NCI-H1436 treated with DMSO at 0.1 percent for 48 hours (cell line): ENCODE results near the gene NCOR2.

Experiments
- DNase-seq: peaks from one replicate; lab custom pipeline; 2025; lab: John Stamatoyannopoulos, UW

NCOR2 gene

DNA sequence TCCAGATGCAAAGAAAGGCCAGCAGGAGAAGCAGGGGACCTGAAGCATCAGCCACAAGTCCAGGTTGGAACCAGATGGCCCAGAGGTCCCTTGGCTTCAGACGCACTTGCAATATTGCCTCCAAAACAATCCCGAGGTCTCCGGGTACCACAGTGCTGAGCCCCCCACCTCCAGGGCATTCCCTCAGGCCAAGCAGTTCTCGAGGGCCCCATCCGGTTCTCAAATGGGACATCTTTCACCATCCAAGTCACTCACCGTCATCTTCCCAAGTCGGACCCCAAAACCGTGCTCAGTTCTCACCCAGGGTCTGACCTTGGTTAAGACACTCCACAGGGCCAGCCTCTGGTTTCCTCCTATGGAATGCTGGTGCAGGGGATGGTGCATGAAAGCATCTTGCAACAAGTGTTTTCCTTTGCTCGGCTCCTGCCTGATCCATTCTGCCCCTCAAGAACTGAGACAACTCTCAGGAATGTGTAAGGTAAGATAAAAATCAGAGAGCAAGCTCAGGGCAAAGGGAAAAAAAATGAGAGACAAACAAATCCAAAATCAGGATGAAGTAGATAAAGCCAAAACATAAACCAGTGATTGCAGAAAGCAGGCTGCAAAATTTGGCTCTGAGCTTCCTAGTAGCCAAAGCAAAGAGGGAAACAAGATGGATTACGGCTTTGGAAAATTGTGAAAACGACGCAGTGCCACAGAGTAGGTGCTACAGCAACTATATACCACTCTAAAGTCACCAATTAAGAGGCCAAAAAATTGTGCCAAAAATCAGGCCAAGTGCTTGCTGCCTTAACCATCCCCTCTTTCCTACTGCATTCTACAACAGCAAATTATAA is 8.0 kb downstream of the NCOR2 start:
- DNase-seq: no peak

DNA sequence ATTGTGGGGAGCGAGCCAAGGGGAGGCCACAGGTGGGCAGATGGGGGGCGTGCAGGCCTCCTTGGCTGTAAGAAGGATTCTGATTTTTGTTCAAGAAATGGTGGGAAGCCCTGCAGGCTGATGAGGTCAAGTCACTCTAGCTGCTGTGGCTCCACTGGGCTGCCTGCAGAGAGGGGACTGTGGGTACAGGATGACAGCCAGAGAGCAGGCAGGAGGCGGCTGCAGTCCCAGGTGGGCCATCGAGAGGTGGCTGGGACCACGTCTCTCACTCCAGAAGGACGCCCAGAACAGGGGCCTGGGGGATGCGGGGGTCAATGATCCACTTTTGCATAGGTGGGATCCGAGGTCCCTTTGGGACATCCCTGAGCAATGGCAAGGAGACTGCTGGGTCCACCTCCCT is 9.1 kb downstream of the NCOR2 start:
- no peak for DNase-seq

DNA sequence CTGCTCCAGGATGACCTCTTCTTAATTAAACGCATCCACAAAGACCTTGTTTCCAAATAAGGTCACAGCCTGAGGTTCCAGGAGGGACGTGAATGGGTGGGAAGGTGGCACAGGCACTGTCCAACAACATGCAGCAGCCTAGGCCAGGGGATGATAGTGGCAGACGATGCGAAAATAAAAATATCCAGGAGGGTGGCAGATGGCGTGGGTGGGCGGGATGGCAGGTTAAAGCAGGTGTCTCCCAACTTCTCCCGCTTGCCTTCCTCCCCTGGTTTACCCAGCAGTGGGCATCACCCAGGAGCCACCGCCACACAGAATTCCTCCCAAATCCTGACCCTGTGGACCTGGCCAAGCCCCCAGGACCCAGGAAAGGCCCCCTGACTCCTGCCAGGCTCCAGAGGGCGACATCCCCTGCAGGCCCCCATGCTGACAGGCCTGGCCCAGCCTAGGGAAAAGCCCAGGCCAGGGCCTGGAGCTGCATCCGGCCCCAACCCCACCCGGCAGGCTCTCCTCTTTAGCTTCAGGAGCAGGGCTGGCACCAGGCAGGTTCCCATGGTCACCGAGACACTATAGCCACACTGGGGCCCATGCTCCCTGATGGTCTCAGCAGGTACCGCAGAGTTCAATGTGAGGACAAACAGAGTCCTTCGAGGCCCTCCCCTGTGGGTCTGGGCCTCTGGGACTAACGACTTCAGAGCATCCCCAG is 9.7 kb downstream of the NCOR2 start:
- no peak for DNase-seq

DNA sequence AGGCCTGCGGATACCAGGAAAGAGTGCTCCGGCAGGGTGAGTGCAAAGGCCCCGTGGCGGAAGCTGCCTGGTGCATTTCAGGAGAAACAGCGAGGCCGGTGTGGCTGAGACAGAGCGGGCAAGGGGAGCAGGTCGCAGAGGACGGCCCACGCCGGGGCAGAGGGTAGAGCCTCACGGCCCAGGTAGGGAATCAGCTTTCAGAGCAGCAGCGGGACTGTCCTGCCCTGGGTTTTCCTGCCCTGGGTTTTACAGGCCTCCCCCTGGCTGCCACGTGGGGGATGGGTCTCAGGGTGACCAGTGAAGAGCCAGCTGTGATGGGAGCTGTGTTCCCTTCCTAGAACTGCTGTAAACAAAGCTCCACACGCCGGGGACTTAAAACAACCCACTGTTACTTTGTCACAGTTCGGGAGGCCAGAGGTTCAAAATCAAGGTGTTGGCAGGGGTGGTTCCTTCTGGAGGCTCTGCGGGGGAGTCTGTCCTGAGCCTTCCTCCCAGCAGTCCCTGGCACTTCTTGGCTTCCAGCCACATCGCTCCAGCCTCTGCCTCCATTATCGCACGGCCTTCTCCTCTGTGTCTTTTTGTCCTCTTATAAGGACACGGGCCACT is 10.4 kb downstream of the NCOR2 start:
- DNase-seq: no peak

DNA sequence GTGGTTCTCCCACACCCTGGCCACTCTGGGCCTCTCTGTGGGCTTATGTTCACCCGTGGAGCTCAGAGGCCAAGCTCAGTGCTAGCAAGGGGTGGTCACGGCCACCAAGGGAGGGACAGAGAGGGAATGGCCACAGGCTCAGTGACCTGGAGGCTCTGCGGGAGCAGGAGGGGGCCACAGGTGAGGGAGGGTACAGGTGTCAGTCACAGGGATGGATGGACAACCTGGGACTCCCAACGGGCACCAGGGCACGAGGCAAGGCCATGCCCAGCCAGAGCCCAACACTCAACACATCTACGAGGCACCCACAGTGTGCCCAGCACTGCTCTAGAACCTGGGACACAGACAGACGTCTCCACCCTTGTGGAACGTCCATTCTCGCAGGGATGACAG is 11.3 kb downstream of the NCOR2 start:
- no peak for DNase-seq

DNA sequence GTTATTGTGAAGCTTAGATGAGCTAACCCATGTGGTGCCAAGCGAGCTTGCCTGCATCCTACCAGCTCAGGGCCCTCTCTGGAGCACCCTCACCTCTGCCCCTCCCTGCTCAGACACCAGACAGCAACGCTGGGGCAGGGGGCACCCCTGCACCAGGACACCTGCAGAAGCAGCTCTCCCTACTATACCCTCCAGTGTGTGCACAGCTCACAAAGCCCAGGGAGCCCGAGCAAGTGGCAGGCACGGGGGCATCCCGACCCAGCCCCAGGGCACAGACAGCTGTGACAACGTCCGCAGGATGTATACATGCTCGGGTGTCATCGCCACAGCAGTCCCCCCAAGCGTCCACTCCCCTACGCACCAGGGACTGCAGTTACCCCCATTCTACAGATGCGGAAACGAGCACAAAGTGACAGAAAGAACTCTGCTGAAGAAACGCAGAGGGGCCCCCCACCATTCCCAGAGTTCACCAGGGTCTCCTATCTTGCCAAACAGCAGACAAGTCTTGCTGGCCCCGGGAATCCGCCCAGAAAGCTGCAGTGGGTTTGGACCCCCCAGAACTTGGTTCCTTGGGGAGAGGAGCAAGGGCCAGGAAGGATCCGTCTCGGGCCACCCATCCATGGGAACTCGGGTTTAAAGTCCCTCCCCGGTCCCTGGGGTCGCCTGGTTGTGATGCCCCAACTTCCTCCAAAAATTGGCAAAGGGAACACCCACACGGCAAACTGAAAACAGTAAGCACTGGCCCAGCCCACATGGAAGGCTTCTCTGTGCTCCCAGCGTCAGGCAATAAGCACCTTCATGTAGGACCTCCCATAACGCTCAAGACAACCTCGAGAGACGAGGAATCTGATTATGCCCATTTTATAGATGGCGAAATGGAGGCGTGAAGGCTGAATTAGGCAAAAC is 12.0 kb downstream of the NCOR2 start:
- DNase-seq: no peak

DNA sequence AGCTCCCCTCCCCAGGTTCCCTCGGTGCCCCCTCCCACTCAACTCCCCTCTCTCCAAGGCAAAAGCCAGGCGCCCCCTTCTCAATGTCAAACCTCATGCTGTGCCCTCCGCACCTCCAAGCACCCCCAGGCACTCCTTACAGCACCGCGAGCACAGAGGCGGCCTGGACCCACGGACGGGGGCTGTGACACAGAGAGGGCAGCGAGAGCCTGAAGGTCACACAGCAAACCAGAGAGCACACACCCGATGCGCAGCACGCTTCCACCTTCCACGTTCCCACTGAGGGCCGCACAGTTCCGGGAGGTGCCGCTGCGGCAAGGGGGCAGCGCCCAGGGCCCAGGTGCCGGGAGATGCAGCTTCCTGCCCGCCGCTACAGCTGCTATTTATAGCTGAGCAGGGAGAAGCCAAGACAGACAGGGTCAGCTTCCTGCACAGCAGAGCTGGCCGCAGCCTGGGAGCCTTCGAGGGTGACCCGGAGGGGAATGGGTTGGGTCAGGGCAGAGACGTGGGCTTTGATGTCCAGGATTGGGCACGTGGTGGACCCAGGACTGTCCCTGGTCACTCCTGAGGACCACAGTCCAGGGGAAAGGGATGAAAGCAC is 12.9 kb downstream of the NCOR2 start:
- no peak for DNase-seq

DNA sequence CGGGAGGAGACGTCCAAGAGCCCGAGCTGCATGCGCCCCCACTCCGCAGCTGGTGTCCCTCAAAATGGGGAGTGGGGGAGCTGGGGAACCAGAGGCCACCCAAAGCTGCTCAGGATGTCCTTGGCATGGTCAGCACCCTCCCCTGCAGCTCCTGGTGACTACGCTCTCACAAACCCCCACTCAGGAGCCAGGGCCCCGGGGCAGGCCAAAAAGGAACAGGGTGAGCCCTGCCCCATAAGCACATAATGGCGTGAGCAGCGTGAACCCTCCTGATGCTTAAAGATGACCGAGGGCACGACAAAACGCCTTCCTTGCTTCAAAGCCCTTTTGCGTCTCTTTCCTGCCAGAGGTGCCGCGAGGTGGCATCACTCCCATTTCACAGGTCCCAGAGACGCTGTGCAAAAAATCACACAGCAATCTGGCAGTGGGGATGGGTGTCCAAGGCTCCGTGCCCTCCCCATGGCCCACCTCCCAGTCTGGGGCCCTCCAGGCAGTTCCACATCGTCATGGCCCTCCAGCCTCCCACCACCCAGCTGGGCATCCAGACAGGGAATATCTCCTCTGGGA is 13.5 kb downstream of the NCOR2 start:
- no peak for DNase-seq

DNA sequence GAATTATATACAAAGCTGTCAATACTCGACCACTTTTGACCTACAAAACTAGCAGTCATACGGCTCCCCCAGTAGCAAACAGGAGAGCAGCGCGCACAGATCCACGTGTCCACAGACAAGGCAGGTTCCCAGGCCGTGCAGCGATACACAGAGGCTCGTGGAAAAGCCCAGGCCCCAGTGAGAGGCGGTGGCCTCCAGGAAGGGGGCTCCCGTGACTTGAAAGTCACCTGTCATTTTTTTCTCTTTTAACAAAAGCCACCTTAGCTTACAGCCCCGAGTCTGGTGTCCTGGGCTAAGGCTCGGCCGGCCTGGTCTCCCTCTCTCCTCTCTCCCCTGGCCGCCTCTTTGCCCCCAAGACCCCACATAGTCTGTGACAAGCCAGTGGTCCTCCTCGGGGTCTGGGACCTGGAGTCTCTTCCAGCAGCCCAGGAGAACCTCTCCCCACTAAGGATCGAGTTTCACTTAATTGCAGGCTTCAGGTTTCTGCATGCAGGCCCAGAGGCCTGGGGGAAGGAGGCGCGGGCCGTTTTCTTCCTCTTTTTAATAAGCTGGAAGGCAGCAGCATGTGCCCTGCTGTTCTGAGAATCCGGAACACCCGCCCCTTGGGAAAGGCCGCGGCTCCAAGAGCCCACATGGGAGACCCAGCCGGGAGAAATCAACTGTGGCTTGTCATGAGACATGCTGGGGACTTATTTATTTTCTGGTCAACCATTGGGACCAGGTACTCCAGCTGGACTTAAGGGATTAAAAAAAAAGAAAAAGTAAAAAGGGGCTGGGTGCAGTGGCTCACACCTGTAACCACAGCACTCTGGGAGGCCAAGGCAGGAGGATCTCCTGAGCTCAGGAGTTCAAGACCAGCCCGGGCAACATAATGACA is 15.9 kb downstream of the NCOR2 start:
- no peak for DNase-seq

DNA sequence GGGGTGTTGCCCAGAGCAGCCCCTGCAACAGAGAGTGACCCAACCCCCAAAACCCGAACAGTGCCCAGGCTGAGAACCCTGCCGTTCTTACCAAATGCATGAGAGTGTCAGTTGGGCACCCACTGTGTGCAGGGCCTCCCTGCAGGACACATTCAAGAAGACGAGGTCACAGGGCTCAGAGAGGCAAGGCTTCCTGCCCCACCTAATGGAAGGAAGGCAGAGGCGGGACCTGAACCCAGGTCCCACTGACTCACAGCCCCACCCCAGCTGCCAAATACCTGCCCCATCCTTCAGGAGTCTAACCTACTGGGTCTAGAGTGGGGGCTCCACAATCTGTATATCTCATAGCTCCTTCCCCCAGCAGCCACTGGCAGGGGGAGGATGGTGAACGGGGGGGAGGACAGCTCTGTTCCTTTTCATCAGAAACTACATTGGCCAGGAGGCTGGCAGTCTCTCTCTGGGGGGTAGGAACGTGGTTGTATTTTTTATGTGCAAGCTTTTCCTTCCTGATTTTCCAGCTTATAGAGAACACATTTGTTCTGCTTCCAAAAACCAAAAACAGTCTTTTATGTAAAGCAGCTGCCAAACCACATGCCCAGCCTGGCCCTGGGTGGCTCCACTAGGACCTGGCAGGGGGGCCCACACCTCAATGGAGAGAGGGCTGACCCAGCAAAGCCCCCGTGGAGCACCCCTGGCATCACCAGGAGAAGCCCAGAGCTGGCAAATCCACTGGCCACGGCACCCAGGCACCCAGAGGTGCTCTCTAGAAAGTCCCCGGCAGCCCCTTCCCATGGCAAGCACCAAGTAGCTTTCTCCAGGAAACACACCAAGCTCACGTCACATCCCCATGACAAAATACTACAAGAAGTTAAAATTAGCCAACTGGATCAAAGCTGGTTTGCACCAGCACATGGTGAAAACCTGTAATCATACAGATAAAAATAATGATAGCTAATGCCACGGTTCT is 17.0 kb downstream of the NCOR2 start:
- no peak for DNase-seq

DNA sequence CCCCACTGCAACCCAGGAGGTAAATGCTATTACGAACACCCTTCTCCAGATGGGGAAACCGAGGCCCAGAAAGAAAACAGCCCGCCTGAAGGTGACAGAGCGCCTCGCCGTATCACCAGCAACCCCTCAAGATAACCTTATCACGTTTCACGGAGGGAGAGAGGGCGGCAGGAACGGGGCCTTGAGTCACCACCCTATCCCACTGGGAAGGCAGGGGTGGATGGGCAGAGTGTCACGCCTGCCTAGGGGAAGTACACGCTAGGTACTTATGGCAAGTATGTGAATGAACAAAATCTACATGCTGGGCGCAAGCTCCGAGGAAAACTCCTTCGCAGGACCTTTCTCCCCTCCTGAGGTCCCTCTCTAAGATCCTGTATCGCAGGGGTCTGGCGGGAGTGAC is 17.8 kb downstream of the NCOR2 start:
- no peak for DNase-seq

DNA sequence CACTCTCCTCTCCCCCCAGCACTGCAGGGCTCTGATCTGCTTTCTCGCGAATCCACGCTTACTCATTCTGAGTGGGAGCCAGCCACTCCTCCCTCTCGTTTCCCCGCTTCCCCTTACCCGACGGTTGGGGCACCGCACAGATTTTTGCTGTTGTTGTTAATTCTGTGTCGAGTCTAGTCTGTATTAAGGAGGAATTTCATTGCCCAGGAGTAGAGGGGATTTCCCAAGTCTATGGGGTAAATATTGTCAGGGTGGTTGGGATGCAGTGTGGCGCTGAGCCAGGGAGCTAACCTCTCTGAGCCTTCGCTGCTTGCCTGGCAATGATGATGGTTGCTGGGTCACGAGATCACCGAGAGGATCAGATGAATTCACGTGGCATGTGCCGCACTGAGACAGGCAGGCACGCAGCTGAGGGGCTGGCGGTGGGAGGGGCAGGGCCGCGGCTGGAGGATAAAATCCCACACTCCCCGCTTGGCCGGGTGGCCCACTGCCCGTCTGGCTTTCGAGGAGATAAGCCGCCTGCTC is 18.5 kb downstream of the NCOR2 start:
- no peak for DNase-seq

DNA sequence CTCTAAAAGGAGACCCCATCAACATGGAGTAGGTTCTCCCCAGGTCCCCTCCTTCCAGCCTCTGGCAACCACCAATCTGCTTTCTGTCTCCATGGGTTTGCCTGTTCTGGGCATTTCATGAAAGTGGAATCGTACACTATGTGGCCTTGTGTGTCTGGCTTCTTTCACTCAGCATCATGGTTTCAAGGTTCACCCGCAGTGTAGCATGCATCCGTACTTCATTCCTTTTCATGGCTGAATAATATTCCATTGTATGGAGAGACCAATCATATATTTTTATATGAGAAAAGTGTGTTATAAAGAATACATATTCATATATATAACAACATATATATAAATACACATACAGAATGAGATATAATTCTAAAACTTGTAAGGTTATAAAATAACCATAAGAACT is 19.8 kb downstream of the NCOR2 start:
- DNase-seq: no peak

DNA sequence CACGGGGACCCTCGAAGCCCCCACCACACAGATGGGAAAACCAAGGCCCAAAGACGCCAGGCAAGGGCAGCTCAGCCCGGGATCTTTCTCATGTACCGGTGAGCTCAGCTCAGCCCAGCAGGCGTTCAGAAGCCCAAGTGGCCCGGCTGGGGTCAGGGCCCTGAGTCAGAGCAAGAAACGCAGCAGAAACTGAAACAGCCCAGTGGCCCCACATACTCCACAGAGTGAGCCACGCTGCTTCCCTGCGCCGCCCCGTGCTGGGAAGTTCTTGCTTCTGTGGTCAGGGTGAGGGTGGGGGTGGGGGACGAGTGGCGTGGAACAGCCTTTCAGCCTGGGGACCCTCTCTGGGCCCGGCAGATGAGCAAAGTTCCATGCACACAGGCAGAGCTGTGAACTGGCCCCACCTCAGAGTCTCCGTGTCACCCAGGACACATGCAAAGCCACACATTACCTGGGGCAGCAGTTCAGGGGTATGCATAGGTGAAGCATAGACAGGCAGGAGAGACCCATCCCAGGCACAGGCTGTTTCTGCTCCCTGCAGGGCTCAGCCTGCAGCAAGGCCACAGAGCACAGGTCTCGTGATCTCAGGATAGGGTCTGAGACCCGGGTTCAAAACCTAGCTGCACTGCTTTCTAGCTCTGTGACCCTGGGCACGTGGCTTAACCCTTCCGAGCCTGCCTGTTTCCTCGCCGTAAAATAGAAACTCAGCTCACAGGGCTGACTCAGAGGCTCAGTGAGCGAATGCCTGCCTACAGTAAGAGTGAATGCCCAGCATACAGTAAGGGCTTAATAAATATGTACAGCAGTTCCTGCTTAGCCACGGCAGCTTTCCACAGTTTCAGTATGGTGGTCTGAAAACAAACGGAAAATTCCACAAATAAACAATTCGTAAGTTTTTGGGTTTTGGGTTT is 21.6 kb downstream of the NCOR2 start:
- DNase-seq: no peak

DNA sequence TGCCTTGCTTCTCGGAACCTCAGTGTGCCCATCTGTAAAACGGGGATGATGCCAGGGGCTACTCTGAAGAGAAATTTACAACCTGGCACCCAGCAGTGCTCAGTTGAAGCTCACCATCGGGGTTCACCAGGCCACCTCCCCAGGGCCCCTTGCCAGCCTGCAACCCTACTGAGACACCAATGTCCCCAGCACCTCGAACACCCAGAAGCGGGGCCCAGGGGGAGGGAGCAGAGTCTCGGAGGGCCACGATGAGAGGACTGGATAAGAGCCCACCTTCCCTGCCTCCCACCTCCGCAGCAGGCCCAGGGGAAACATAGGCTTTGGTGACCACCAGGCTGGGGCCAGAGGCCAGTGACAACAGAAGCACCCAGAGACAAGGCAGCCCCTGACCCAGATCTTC is 22.4 kb downstream of the NCOR2 start:
- no peak for DNase-seq

DNA sequence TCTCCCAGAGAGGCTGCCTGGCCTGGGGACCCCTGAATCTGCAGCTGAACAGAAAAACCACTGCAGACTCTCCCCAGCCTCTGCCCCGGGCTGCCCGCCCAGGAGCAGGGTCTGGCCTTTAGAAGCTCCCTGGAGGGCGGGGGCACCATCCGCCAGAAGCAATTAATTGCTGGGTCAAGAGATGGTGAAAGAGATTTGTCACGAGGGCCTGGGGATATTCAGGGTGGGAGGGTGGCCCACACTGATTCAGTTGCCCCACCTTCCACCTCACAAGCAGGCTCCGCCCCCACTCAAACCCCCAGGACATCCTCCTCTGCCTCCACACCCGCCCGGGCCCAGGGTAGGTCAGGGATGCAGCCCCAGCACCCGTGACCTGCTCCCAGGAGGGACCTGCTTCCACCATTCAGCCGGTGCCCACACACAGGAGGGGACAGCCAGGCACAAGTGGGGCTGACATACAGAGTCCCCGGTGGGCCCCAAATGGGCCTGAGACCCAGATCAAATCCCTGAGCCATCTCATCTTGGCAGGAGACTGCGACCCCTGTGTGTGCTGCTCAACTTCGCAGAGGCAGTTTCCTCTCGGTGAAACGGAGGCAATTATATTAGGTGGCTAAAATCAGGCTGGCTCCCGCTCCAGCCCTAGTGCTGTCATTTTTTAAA is 23.0 kb downstream of the NCOR2 start:
- no peak for DNase-seq

DNA sequence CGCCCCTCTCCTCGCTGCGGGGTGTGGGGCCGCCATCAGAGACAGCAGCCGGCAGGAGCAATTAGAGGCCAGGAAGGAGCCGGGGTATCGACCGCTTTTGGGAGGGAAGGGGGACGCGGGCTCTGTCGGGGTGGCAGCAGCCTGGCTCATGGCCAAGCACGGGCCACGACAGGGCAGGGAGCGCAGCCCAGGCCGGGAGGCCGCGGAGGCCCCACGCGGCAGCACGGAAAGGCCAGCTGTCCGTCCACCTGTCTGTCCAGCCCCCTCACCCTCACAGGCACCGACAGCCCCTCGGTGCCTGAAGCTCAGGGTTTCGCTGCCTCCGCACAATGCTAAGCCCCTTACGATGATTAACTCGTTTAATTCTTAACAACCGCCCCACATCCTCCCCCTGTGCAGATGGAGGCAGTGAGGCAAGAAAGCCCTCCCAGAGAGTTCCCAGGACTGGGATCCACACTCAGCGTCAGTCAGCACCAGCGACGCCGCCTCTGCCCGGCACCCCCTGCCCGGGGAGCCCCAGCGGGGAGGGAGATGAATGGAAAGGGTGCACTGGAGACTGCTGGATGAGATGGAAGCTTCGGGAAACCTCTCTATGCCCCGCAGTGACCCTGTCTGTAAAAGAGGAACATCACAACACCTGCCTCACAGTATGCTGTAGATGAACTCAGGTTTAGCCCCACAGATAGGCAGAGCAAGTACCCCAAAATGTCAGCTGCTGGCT is 23.7 kb downstream of the NCOR2 start:
- DNase-seq: no peak
